ENCODE data around the gene DBN1. TPM values are rescaled to one million over a fixed set of nuclear protein-coding genes. Genes with fewer than 3 reads are reported as not detected.

The DBN1 gene
- polyA plus RNA-seq, 1 of the 3 experiments (the other 2 are of a cell fraction), result 244 TPM

DNA sequence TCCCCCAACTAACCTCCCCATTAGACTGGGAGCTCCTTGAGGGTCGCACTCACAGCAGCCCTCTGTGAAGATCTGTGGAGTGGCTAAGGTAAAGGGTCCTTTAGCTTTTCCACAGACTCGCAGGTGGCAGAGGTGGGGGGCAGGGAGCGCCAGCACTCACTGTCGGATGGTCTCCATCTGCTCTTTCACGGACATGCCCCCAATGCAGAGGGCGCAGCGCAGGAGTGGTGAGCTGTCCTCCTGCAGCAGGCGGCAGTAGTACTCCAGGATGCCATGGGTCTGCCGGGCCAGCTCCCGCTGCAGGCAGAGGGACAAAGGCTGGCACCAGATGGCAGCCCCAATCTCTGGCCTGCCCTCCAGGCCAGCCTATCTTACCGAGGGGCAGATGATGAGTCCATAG lies 41.1 kb upstream of the DBN1 start:
- ChIA-PET CTCF (interaction anchor here (1.2 to 8.8 kb wide), 3 partner anchors 13 to 60 kb away, joined by 3 to 80 read pairs (median 9); no protein-coding TSS in a partner anchor), POLR2A (interaction anchor here (1.0 kb wide), 1 partner anchor 8 kb away, joined by 4 read pairs; no protein-coding TSS in a partner anchor)
- Histone ChIP-seq H3K4me2 (no peak overlapping the region), H3K9ac (no peak overlapping the region), H2AFZ (ENCODE audit: low read depth) (no peak overlapping the region), H3K27me3 (ENCODE audit: insufficient read depth) (no peaks in the 10 kb centered on the region), H3K27ac (ENCODE audit: low read depth in 2 of 2, low read length in 1 of 2) (no peak overlapping the region), H4K20me1 (ENCODE audit: insufficient read depth) (no peaks in the 10 kb centered on the region), H3K4me1 (ENCODE audit: control insufficient read depth in 1 of 2, insufficient read depth in 2 of 2, low read depth in 1 of 2, low read length in 1 of 2) (peaks cover 6 to 15% of the 10 kb centered on the region in 2 experiments; a peak in 2 of 4 replicates), H3K4me3 (ENCODE audit: low read depth in 2 of 2, low read length in 1 of 2) (no peak overlapping the region), H3K36me3 (replicated peaks in 1 of 2; ENCODE audit: control insufficient read depth in 1 of 2, insufficient read depth in 2 of 2, low read length in 1 of 2) (peaks cover 23 to 60% of the 10 kb centered on the region in 2 experiments), H3K79me2 (ENCODE audit: insufficient read depth) (peaks cover 32% of the 10 kb centered on the region), H3F3A (replicated peaks; ENCODE audit: insufficient read depth) (peaks cover 7% of the 10 kb centered on the region), H3K9me3 (no peaks in the 10 kb centered on the region), H3K9me2 (no peaks in the 10 kb centered on the region)
- DNase-seq, result no peak
- 100% methylated on average over 2 of the region's 11 CpGs for WGBS (ENCODE audit: low lambda C conversion rate)
- TF ChIP-seq EP300 (IDR thresholded peaks at IDR 0.05; ENCODE audit: borderline replicate concordance in 1 of 2, low read depth in 1 of 2, low read length in 1 of 2), result no peak
- TF ChIP-seq RAD21 (IDR thresholded peaks at IDR 0.05; ENCODE audit: low read length), result no peak
- no peak for TF ChIP-seq SIN3A (IDR thresholded peaks at IDR 0.05; ENCODE audit: borderline replicate concordance, low read depth, low read length)
- no peak for TF ChIP-seq TEAD4 (IDR thresholded peaks at IDR 0.05; ENCODE audit: borderline replicate concordance, insufficient read depth)
- no peak for TF ChIP-seq ELF1 (IDR thresholded peaks at IDR 0.05)
- no peak for TF ChIP-seq MEF2A (IDR thresholded peaks at IDR 0.05; ENCODE audit: borderline replicate concordance, low read depth)
- no peak for TF ChIP-seq GABPA (IDR thresholded peaks at IDR 0.05; ENCODE audit: low read depth)
- no peak for TF ChIP-seq EZH2phosphoT487 (IDR thresholded peaks at IDR 0.05; ENCODE audit: borderline replicate concordance, low read depth)
- TF ChIP-seq, protein P1, sequence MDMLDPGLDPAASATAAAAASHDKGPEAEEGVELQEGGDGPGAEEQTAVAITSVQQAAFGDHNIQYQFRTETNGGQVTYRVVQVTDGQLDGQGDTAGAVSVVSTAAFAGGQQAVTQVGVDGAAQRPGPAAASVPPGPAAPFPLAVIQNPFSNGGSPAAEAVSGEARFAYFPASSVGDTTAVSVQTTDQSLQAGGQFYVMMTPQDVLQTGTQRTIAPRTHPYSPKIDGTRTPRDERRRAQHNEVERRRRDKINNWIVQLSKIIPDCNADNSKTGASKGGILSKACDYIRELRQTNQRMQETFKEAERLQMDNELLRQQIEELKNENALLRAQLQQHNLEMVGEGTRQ (IDR thresholded peaks at IDR 0.05; ENCODE audit: borderline replicate concordance, low read depth, low read length), result no peak
- TF ChIP-seq RCOR1 (IDR thresholded peaks at IDR 0.05; ENCODE audit: low read length), result no peak
- no peak for TF ChIP-seq NFIC (IDR thresholded peaks at IDR 0.05; ENCODE audit: borderline replicate concordance)
- TF ChIP-seq, protein P2, sequence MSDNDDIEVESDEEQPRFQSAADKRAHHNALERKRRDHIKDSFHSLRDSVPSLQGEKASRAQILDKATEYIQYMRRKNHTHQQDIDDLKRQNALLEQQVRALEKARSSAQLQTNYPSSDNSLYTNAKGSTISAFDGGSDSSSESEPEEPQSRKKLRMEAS (IDR thresholded peaks at IDR 0.05; ENCODE audit: low read depth), result no peak
- no peak for TF ChIP-seq NRF1 (IDR thresholded peaks at IDR 0.05; ENCODE audit: low read depth, low read length)
- no peak for TF ChIP-seq RFX5 (IDR thresholded peaks at IDR 0.05; ENCODE audit: low read length)
- no peak for TF ChIP-seq FOXJ3 (CRISPR knock-in tag; IDR thresholded peaks at IDR 0.05)
- TF ChIP-seq GATA2 (CRISPR knock-in tag; IDR thresholded peaks at IDR 0.05), result no peak
- TF ChIP-seq, protein P3, sequence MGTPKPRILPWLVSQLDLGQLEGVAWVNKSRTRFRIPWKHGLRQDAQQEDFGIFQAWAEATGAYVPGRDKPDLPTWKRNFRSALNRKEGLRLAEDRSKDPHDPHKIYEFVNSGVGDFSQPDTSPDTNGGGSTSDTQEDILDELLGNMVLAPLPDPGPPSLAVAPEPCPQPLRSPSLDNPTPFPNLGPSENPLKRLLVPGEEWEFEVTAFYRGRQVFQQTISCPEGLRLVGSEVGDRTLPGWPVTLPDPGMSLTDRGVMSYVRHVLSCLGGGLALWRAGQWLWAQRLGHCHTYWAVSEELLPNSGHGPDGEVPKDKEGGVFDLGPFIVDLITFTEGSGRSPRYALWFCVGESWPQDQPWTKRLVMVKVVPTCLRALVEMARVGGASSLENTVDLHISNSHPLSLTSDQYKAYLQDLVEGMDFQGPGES (IDR thresholded peaks at IDR 0.05; ENCODE audit: low read depth, low read length), result no peak
- no peak for TF ChIP-seq CHD2 (IDR thresholded peaks at IDR 0.05; ENCODE audit: low read length, partially characterized antibody)
- TF ChIP-seq, protein P4, sequence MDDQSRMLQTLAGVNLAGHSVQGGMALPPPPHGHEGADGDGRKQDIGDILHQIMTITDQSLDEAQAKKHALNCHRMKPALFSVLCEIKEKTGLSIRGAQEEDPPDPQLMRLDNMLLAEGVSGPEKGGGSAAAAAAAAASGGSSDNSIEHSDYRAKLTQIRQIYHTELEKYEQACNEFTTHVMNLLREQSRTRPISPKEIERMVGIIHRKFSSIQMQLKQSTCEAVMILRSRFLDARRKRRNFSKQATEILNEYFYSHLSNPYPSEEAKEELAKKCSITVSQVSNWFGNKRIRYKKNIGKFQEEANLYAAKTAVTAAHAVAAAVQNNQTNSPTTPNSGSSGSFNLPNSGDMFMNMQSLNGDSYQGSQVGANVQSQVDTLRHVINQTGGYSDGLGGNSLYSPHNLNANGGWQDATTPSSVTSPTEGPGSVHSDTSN (IDR thresholded peaks at IDR 0.05), result no peak

Data from SK-N-SH (cell line).